Measurements from ENCODE around the gene THAP7. TPM values are rescaled to one million over a fixed set of nuclear protein-coding genes. Genes with fewer than 3 reads are reported as not detected.

Gene THAP7
- total and polyA plus RNA-seq, 9 of the 15 experiments (the other 6 are each of a cell fraction or from before 2014, with no cell fraction given), result 7.9 to 263 (median 84.1) TPM

DNA sequence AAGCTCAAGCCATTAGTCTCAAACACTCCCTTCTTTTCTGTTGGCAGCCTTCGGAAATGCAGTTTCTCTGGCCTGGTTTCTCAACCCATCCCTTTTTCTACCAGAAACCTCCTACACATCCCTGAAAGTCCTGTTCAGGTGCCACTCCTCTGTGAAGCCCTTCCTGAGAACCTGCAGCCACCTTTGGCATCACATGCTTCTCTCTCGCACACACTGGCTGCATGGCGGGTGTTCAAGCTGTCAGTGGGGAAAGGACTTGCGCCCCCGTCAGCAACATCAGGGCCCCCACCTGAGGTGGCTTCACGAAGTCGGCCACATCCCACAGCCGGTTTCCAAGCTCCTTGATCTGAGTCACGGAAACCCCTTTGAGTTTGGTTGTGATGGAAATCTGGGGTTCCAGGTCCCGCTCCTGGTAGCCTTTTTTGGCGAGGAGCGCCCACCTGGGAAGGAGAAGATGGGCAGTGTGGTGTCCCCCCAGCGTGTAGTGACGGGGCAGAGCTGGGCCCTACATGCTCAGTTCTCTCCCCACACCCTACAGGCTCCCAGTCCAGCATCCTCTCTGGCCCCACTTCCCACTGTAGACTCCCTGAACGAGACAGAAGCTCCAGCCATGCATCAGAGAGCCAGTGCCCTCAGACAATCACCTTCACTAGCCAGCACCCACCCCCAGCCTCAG is 42.1 kb upstream of the THAP7 start (continued):
- TF ChIP-seq, protein P1, sequence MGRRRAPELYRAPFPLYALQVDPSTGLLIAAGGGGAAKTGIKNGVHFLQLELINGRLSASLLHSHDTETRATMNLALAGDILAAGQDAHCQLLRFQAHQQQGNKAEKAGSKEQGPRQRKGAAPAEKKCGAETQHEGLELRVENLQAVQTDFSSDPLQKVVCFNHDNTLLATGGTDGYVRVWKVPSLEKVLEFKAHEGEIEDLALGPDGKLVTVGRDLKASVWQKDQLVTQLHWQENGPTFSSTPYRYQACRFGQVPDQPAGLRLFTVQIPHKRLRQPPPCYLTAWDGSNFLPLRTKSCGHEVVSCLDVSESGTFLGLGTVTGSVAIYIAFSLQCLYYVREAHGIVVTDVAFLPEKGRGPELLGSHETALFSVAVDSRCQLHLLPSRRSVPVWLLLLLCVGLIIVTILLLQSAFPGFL (CRISPR knock-in tag; IDR thresholded peaks at IDR 0.05), result no peak
- 0 out of 2 replicates have a peak, but pooled peaks have one; percentile 13 for TF ChIP-seq ZNF143 (CRISPR knock-in tag; IDR thresholded peaks at IDR 0.05)
- TF ChIP-seq MEF2A (IDR thresholded peaks at IDR 0.05; ENCODE audit: control insufficient read depth, low read depth, low read length), result no peak
- TF ChIP-seq, protein P2, sequence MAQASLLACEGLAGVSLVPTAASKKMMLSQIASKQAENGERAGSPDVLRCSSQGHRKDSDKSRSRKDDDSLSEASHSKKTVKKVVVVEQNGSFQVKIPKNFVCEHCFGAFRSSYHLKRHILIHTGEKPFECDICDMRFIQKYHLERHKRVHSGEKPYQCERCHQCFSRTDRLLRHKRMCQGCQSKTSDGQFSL (CRISPR knock-in tag; IDR thresholded peaks at IDR 0.05), result 0 out of 2 replicates have a peak, but pooled peaks have one; percentile 14
- TF ChIP-seq, protein P2 (tag; IDR thresholded peaks at IDR 0.05), result no peak
- TF ChIP-seq ZNF436 (CRISPR knock-in tag; IDR thresholded peaks at IDR 0.05), result no peak
- 0 out of 2 replicates have a peak, but pooled peaks have one; percentile 18 for TF ChIP-seq ARID3B (CRISPR knock-in tag; IDR thresholded peaks at IDR 0.05; ENCODE audit: borderline replicate concordance)
- peak; percentile 40; the same call in 1 of the 2 replicates for TF ChIP-seq E2F3 (CRISPR knock-in tag; IDR thresholded peaks at IDR 0.05)
- TF ChIP-seq TAL1 (IDR thresholded peaks at IDR 0.05), result no peak
- no peak for TF ChIP-seq THAP12 (CRISPR knock-in tag; IDR thresholded peaks at IDR 0.05)
- TF ChIP-seq CBX2 (IDR thresholded peaks at IDR 0.05; ENCODE audit: insufficient read depth, low read length, poor library complexity, severe bottlenecking), result no peak
- TF ChIP-seq TGIF2 (CRISPR knock-in tag; IDR thresholded peaks at IDR 0.05), result no peak
- no peak for TF ChIP-seq TOE1 (IDR thresholded peaks at IDR 0.05; ENCODE audit: borderline replicate concordance)
- TF ChIP-seq TOE1 (CRISPR knock-in tag; IDR thresholded peaks at IDR 0.05; ENCODE audit: borderline replicate concordance, low read depth), result no peak
- TF ChIP-seq MAFG (tag; conservative IDR thresholded peaks at IDR 0.05), result no peak
- TF ChIP-seq, protein P3, sequence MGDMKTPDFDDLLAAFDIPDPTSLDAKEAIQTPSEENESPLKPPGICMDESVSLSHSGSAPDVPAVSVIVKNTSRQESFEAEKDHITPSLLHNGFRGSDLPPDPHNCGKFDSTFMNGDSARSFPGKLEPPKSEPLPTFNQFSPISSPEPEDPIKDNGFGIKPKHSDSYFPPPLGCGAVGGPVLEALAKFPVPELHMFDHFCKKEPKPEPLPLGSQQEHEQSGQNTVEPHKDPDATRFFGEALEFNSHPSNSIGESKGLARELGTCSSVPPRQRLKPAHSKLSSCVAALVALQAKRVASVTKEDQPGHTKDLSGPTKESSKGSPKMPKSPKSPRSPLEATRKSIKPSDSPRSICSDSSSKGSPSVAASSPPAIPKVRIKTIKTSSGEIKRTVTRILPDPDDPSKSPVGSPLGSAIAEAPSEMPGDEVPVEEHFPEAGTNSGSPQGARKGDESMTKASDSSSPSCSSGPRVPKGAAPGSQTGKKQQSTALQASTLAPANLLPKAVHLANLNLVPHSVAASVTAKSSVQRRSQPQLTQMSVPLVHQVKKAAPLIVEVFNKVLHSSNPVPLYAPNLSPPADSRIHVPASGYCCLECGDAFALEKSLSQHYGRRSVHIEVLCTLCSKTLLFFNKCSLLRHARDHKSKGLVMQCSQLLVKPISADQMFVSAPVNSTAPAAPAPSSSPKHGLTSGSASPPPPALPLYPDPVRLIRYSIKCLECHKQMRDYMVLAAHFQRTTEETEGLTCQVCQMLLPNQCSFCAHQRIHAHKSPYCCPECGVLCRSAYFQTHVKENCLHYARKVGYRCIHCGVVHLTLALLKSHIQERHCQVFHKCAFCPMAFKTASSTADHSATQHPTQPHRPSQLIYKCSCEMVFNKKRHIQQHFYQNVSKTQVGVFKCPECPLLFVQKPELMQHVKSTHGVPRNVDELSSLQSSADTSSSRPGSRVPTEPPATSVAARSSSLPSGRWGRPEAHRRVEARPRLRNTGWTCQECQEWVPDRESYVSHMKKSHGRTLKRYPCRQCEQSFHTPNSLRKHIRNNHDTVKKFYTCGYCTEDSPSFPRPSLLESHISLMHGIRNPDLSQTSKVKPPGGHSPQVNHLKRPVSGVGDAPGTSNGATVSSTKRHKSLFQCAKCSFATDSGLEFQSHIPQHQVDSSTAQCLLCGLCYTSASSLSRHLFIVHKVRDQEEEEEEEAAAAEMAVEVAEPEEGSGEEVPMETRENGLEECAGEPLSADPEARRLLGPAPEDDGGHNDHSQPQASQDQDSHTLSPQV (IDR thresholded peaks at IDR 0.05), result no peak
- TF ChIP-seq ZNF253 (CRISPR knock-in tag; conservative IDR thresholded peaks at IDR 0.05), result no peak
